HEK293 (cell line): ENCODE results near the gene P2RX1.

Experiments used
- CTCF ChIA-PET: fragments of 350-600 bp; formaldehyde crosslinking; extraction: SDS; loops from one replicate; lab custom pipeline; 2021; ENCODE audit warnings: antibody characterized with exemption; lab: Yijun Ruan, JAX
- POLR2A ChIA-PET: fragments of 300-600 bp; formaldehyde crosslinking; extraction: SDS; loops from one replicate; lab custom pipeline; 2020; ENCODE audit warnings: antibody characterized with exemption, inconsistent platforms; lab: Yijun Ruan, JAX
- H3K27ac ChIP-seq: fragments of 200-500 bp; sonication (Bioruptor generic); 2 replicates; pipeline ENCODE4 v1.5.1; 2014; ENCODE audit warnings: low read depth, low read length, control low read depth, inconsistent platforms; ENCODE audit errors: extremely low read depth
- H3K36me3 ChIP-seq, 2 experiments: fragments of 200-500 bp in 1 of 2; sonication (Bioruptor generic) in 1 of 2; 1 replicate in 1 of 2; 2 replicates in 1 of 2; pipeline ENCODE4 v1.5.1; 2014 to 2017; ENCODE audit warnings: inconsistent platforms in 2 of 2, low read length in 2 of 2; ENCODE audit not compliant: control insufficient read depth in 2 of 2, insufficient read depth in 1 of 2
- H3K4me1 ChIP-seq: fragments of 200-500 bp; sonication (Bioruptor generic); 2 replicates; pipeline ENCODE4 v1.5.1; 2014; ENCODE audit warnings: mild to moderate bottlenecking, low read length, inconsistent platforms; ENCODE audit not compliant: control insufficient read depth, insufficient read depth
- H3K4me3 ChIP-seq: 2 replicates; pipeline ENCODE4 v1.5.1; 2011; ENCODE audit warnings: low read depth, mild to moderate bottlenecking, control low read depth, low read length, moderate library complexity
- H3K9me3 ChIP-seq: fragments of 200-500 bp; sonication (Bioruptor generic); 2 replicates; pipeline ENCODE4 v1.5.1; 2014; ENCODE audit warnings: low read depth, low read length, inconsistent platforms; ENCODE audit not compliant: control insufficient read depth, insufficient read depth
- BCL11A ChIP-seq: fragments of 450-650 bp; formaldehyde crosslinking; IDR thresholded peaks from 2 replicates; pipeline ENCODE4 v1.5.1; 2016; ENCODE audit warnings: low read depth, missing biosample characterization, missing genetic modification characterization
- BCL11B ChIP-seq: fragments of 450-650 bp; formaldehyde crosslinking; IDR thresholded peaks from 2 replicates; pipeline ENCODE4 v1.5.1; 2016; ENCODE audit warnings: low read depth, missing biosample characterization, missing genetic modification characterization
- CTCF ChIP-seq: fragments of 450-650 bp; formaldehyde crosslinking; IDR thresholded peaks from 2 replicates; pipeline ENCODE4 v1.5.1; 2016; ENCODE audit warnings: missing biosample characterization, missing genetic modification characterization
- EGR2 ChIP-seq: fragments of 450-650 bp; formaldehyde crosslinking; IDR thresholded peaks from 2 replicates; pipeline ENCODE4 v1.5.1; 2016; ENCODE audit warnings: low read depth, missing biosample characterization, missing genetic modification characterization
- ELK4 ChIP-seq: IDR thresholded peaks from 2 replicates; pipeline ENCODE4 v1.6.1; 2011; ENCODE audit warnings: mild to moderate bottlenecking, low read depth, low read length, borderline replicate concordance
- GLIS1 ChIP-seq: fragments of 450-650 bp; formaldehyde crosslinking; IDR thresholded peaks from 2 replicates; pipeline ENCODE4 v1.5.1; 2016; ENCODE audit warnings: missing biosample characterization, missing genetic modification characterization
- REST ChIP-seq: fragments of 450-650 bp; formaldehyde crosslinking; IDR thresholded peaks from 2 replicates; pipeline ENCODE4 v1.5.1; 2016; ENCODE audit warnings: missing biosample characterization, missing genetic modification characterization
- SCRT1 ChIP-seq: fragments of 450-650 bp; formaldehyde crosslinking; IDR thresholded peaks from 2 replicates; pipeline ENCODE4 v1.5.1; 2016; ENCODE audit warnings: missing biosample characterization, missing genetic modification characterization, borderline replicate concordance
- SCRT2 ChIP-seq: fragments of 450-650 bp; formaldehyde crosslinking; IDR thresholded peaks from 2 replicates; pipeline ENCODE4 v1.5.1; 2016; ENCODE audit warnings: missing biosample characterization, missing genetic modification characterization
- YY1 ChIP-seq: fragments of 450-650 bp; formaldehyde crosslinking; IDR thresholded peaks from 2 replicates; pipeline ENCODE4 v1.5.1; 2018; ENCODE audit warnings: missing biosample characterization, missing genetic modification characterization
- ZBTB10 ChIP-seq: fragments of 450-650 bp; formaldehyde crosslinking; IDR thresholded peaks from 2 replicates; pipeline ENCODE4 v1.5.1; 2016; ENCODE audit warnings: missing biosample characterization, missing genetic modification characterization
- ZBTB11 ChIP-seq: fragments of 450-650 bp; formaldehyde crosslinking; conservative IDR thresholded peaks from 2 replicates; pipeline ENCODE4 v1.5.1; 2016; ENCODE audit warnings: low read depth, missing biosample characterization, missing genetic modification characterization
- ZBTB26 ChIP-seq: fragments of 450-650 bp; formaldehyde crosslinking; optimal IDR thresholded peaks from 2 replicates; pipeline ENCODE3; 2016; ENCODE audit warnings: missing biosample characterization, mild to moderate bottlenecking, missing genetic modification characterization
- ZNF10 ChIP-seq: fragments of 450-650 bp; formaldehyde crosslinking; IDR thresholded peaks from 2 replicates; pipeline ENCODE4 v1.5.1; 2017; ENCODE audit warnings: missing biosample characterization, missing genetic modification characterization
- ZNF341 ChIP-seq: fragments of 450-650 bp; formaldehyde crosslinking; IDR thresholded peaks from 2 replicates; pipeline ENCODE4; 2016; ENCODE audit warnings: low read depth, missing biosample characterization, missing genetic modification characterization
- ZNF362 ChIP-seq: fragments of 450-650 bp; formaldehyde crosslinking; IDR thresholded peaks from 2 replicates; pipeline ENCODE4 v1.5.1; 2016; ENCODE audit warnings: missing biosample characterization, missing genetic modification characterization
- ZNF580 ChIP-seq: fragments of 450-650 bp; formaldehyde crosslinking; IDR thresholded peaks from 2 replicates; pipeline ENCODE4 v1.5.1; 2016; ENCODE audit warnings: missing biosample characterization, missing genetic modification characterization
- ZNF621 ChIP-seq: fragments of 450-650 bp; formaldehyde crosslinking; IDR thresholded peaks from 2 replicates; pipeline ENCODE4 v1.5.1; 2017; ENCODE audit warnings: missing biosample characterization, missing genetic modification characterization
- ZSCAN16 ChIP-seq: fragments of 450-650 bp; formaldehyde crosslinking; IDR thresholded peaks from 2 replicates; pipeline ENCODE4 v1.5.1; 2016; ENCODE audit warnings: missing biosample characterization, missing genetic modification characterization

P2RX1 gene

GRCh38 chr17:3935140-3935542, 18.9 kb upstream of the P2RX1 start (continued):
- TF ChIP-seq ZNF10 (tag by site-specific recombination) (0 out of 2 replicates have a peak, but pooled peaks have one; percentile 21), CTCF (tag by site-specific recombination) (peak; percentile 83), YY1 (tag by site-specific recombination) (0 out of 2 replicates have a peak, but pooled peaks have one; percentile 24), ZBTB26 (tag by site-specific recombination) (no peak), ZNF341 (tag by site-specific recombination) (peak; percentile 98), GLIS1 (tag by site-specific recombination) (no peak), ZBTB11 (tag by site-specific recombination) (0 out of 2 replicates have a peak, but pooled peaks have one; percentile 14), SCRT1 (tag by site-specific recombination) (peak; percentile 87), ZNF362 (tag by site-specific recombination) (peak; percentile 76), SCRT2 (peak; percentile 95), ZSCAN16 (tag by site-specific recombination) (no peak)

GRCh38 chr17:3929764-3930163, 13.5 kb upstream of the P2RX1 start:
- CTCF ChIA-PET, result no interaction called here
- POLR2A ChIA-PET, result no interaction called here
- TF ChIP-seq ZBTB10 (tag by site-specific recombination) (peak; percentile 84), BCL11A (tag by site-specific recombination) (peak; percentile 84; the same call in 1 of the 2 replicates), BCL11B (tag by site-specific recombination) (peak; percentile 94), ELK4 (no peak), ZNF580 (tag by site-specific recombination) (no peak), EGR2 (tag by site-specific recombination) (no peak), ZNF621 (tag by site-specific recombination) (no peak), REST (tag by site-specific recombination) (no peak)
- H3K4me1 ChIP-seq, result no peaks in the 10 kb centered on the region
- no peaks in the 10 kb centered on the region for H3K36me3 ChIP-seq
- H3K9me3 ChIP-seq, result no peaks in the 10 kb centered on the region
- no peak overlapping the region for H3K4me3 ChIP-seq
- H3K27ac ChIP-seq, result no peak overlapping the region
